ENCODE results near the gene CD300LD. TPM values are rescaled to one million over a fixed set of nuclear protein-coding genes. Genes with fewer than 3 reads are reported as not detected.
A peak's percentile ranks its signal among the peaks of the same experiment; 100 is the strongest.
"Not testable (repeated sequence)": the region's sequence is repeated elsewhere in the genome, so short reads cannot be mapped to it uniquely, and the experiment has no call there.

Gene CD300LD
- total RNA-seq, result not detected

DNA sequence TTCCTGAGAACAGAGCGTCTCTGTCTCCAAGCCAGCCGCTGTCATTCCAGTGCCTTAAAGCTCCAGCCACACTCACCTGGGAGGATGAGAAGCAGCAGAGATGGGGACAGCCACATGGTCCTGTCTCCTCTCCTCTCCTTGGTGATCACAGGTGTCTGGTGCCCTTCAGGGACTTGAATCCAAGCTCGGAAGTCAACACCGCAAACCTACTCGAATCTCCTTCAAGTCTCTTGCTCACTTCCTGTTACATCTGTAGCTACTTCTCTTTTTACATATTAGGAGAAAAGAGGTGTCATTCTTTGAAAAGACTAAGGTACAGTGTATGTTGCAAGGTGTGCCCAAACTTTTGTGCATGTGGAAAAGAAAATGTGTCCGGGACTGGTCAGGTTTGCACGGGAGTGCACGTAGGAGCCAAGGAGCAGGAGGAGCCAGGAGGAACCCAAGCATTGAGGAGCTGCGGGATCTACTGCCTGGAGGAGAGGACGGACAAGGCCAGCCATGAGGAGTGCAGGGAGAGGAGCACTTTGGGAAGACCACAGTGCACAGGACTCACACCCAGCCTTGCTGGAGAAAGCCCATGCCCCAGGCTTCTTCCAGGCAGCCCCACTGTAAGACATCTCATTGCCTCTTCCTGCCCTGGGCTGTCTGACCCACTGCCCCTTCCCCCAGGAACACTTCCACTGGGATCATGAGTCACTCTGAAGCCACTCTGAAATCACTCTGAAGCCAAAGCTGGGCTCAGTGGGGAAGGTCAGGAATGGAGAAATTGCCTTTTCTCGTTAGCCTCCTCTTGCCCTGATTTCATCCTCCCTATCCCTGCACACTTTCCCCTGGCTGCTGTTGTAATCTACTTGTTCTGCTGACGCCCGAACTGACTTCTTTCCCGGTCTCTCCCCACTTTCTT lies at the start of gene CD300LD:
CD300LD (minus strand) TSS at position 197 of the 904 bp plus-strand sequence; CDS start at position 116, 81 bp downstream.
- DNase-seq, result no peak

DNA sequence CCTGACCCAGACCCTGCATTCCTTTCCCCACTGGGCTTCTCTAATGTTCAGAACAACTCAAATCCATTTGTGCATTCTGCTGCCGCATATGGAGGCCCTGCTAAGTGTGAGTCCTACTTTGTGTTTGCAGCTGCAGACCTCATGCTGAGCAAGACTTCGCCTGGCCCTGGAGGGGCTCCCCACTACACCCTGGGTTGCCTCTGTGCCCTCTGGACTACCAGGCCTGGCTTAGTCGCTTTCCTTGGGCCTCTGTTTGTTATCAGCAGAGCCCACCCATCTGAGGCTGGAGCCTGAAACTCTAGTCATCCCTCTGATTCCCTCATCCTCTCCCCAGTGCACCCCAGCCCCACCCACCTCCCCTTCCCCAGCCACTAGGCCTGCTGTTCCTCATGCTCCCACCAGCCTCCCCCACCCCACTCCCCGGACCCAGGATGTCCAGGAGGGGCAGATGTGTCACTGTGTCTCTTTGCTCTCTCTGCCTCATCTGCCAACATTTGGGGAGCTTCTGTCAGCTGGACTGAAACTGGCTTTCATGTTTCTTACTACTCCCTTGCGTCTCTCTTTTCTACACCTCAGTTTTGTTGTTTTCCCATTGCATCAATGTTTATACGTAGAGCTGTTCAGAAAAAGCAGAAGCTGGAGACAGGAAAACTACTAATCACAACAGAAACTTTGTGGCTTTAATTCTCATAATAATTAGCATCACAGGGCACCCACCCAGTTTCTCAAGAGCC lies 49.3 kb upstream of the CD300LD start:
- no peak for DNase-seq

DNA sequence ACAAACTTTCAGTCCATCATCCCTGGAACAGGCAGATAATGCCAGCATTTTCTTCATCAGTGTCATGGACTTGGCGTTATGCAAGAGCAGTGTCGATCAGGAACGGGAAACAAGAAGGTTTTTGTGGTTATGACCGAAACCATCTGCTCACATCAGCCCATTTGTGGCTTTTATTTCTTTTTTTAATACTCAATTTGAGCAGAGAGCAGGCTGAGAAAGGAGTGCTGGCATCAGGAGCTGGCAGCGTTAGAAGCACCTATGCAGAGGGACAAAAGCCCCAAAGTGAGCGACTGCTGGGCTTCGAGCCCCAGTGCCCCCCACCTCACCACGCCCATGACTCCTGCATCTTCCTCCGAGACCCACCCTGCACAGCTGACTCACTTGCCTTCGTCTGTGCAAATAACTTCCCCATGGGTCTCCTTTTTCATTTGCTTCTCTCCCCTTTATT lies 47.6 kb upstream of the CD300LD start:
- no peak for DNase-seq

DNA sequence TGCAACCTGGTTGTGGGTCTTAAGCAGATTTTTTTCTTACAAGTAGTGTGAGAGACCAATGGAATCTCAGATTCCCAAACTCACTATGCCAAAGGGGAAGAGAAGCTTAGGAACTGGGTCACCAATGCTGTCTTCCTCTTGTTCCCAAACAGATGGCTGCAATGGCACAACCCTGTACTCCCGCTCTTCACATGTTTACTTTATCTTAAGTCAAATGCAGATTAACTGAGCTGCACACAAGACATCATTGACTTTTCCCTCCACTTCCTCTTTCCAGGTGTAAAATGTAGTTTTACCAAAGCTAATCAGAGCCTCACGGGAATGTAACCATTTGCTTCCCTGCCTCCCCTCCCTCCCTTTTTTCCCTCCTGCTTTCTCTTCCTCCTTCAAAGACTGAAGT lies 45.8 kb upstream of the CD300LD start:
- no peak for DNase-seq

DNA sequence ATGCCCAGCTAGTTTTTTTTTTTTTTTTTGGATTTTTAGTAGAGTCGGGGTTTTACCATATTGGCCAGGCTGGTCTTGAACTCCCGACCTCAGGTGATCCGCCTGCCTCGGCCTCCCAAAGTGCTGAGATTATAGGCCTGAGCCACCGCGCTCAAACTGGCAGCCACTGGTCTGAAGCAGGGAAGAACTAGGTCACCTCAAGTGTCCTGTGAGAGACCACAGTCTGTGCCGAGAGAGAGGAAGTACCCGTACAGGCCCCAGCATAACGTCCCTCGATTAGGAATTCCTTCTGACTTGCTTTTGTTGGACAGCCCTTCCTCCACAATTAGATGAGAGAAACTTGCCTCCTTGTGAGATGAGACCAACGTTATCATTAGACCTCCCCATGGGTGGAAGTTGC lies 45.2 kb upstream of the CD300LD start:
- no peak for DNase-seq

DNA sequence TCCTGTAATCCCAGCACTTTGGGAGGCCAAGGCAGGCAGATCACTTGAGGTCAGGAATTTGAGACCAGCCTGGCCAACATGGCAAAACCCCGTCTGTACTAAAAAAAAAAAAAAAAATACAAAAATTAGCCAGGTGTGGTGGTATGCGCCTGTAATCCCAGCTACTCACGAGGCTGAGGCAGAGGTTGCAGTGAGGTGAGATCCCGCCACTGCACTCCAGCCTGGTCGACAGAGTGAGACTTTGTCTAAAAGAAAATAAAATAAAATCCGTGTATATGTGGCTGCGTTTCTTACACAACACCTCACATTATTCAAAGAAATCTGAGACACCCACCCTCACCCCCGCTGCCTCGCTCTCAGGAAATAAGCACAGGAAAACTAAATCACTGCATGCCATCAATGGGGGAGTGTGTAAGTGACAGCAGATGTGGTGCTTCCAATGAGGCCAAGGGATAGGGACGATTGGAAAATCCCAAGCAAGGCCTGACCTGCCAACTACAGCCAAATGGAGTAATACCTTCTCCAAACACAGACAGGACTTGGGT lies 44.5 kb upstream of the CD300LD start:
- not testable (repeated sequence) for DNase-seq

DNA sequence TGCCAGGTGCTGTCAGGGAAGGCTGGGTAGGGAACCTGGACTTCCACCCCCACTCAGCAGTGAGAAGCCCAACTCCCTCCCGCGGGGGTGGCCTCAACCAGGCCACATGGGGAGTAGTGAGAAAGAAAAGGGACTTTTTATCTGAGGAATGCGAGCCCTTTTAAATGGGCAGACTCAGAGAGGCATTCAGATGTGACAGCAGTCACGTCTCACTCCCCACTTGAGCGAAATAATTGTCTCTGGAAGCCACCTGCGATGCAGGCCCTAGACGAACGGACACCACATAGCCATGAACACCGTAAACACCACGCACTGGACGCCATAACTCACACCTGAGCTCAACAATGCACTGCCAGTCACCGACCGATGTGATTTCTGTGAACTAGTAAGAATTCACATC lies 43.3 kb upstream of the CD300LD start:
- no peak for DNase-seq

DNA sequence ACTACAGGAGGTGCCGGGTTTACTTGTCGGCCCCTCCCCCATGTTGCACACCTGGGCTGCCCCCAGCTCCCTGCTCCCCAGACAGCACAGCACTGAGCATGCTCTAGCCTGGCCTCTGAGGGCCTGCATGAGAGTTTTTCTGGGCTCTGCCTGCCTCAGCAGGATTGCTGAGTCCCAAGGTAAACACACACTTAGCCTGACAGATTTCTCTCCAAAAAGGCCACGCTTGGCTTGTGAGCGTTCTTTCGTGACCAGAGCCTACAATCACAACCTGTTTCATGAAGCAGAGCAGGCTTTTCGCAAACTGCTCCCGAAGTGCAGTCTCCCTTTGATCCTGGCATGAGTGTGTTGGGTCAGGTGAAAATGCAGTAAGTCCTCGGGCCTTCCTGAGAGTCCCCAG lies 41.2 kb upstream of the CD300LD start:
- DNase-seq, result peak; percentile 27

DNA sequence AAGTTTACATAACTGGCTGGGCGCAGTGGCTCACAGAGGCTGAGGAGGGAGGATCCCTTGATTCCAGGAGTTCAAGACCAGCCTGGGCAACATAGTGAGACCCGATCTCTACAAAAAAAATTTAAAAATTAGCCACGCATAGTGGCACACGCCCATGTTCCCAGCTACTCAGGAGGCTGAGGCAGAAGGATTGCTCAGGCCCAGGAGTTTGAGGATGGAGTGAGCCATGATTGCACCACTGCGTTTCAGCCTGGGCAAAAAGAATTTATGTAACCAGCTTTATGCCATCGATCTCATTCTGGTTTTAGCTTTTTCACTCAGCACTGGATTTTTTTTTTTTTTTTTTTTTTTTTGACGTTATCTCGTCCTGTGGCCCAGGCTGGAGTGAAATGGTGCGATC lies 40.5 kb upstream of the CD300LD start:
- DNase-seq, result no peak

DNA sequence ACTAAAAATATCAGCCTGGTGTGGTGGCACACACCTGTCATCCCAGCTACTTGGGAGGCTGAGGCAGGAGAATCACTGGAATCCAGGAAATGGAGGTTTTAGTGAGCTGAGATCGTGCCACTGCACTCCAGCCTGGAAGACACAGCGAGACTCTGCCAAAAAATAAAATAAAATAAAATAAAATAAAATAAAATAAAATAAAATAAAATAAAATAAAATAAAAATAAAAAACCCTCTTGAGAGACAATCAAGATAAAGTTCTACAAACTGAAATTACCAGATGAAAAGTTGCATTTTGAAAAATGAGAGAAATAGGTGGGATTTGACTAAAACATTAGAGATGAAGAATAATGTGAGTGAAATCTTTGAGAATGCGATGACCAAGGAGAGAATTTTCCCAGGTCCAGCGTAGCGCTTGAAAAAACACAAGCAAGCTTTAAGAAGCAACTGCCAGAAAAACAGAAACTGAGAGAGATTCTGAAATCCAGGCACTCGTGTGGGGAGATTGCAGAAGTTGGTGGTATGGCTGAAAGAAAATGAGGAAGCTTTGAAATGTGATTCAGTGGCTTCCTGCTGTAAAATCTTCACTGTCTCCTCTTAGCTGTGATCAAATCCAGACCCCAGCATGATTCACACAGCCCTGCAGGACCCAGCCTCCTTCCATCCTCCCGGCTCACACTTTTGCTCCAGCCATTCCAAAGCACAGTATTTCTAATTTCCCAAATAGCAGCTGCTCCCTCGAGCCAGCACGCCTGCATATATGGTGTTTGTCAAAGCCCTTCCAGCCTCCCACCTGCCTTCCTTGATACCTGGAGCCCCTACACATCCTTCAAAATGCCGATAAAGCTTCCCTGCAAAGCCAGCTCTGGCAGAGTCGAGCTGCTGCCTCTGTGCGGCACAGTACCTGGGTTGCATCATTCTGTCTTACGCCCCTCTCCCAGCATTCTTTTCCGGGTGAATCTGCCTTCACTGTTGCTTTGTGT lies 39.7 kb upstream of the CD300LD start:
- DNase-seq, result peak; percentile 54

DNA sequence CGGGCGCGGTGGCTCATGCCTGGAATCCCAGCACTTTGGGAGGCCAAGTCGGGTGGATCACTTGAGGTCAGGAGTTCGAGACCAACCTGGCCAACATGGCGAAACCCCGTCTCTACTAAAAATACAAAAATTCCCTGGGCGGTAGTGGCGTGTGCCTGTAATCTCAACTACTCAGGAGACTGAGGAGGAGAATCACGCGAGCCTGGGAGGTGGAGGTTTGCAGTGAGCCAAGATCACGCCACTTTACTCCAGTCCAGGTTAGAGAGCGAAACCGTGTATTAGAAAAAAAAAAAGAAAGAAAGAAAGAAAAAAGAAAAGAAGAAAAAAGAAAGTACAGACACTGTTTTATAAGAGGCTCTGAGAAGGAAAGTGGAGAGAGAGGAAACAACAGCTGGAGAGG lies 38.2 kb upstream of the CD300LD start:
- DNase-seq, result not testable (repeated sequence)

DNA sequence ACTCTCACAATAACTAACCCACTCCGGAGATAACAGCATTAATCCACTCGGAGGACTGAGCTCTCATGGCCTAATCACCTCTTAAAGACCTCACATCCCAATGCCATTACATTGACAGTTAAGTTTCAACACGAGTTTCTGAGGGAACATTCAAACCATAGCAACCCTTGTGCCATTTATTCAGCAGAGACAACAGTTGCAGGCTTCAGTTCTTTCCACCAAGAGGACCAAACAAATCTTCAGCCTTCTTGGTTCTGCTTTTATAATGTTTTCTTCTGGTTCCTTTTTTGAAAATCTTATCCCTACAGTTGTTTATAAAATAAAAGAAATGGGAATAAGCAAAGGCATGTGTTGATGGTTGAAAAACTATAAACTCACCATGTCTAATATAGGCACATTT lies 33.6 kb upstream of the CD300LD start:
- DNase-seq, result no peak

DNA sequence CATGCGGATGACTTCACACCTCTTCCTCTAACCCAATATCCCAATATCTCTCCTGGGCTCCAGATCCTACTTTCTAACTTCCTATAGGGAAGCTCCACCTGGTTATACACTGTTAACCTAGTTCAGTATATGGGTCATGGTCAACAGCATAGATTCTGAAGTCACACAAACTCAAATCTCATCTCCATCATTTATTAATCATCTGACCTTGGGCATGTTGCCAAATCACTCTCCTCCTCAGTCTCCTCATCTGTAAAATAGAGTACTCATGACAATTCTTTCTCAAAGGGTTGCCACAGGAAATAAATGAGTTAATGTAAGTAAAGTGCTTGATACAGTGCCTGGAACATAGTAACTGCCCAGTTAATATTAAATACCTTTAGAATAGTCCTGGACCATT lies 32.0 kb upstream of the CD300LD start:
- DNase-seq, result no peak

DNA sequence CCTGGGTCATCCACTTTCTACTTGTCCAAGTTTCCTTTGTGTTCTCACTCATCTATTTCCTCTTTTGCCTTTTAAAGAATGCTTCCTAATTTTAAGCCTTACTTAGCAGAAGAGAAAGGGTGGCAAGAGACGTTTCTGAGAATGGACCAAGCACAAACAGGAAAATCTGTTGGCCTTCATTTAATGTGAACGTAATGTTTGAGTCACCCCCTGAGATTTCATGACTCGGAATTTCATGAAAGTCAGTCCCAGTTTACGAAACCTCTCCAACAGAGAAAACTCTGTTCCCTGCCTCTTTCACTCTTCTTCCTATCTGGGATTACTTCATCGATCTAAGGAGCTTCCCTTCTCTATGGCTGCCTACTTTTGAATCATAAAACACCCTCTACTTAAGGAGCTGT lies 31.6 kb upstream of the CD300LD start, which contains the start of gene CD300E:
CD300E (minus strand) TSS at position 46 of the 401 bp plus-strand sequence. CDS start 117 bp downstream, outside the sequence.
- no peak for DNase-seq

DNA sequence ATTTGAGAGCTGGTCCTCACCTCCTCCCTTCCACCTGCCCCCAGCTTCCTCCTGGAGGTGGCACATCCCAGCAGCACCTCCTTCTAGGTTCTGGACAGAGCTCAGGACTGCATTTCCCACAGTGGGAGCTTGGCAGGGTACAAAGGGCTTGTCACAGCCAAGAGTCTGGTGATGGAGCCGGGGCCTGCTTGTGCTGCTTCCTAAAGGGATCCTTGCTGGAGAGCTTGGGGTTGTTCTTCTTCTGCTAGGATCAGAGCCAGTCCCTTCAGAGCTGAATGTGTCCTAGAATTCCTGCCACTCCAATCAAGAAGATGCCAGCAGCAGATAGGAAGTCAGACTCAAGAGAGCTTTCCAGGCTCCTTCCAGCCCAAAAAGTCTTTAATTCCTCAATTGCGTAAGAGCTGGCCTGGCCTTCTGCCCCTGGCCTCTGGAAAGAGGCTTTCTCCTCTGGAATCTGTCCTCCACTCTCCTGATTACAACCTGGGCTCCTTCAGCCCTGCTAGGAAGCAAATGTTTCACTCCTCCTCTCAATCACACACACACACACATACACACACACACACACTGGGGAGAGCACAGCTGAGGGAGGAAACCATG lies 27.1 kb upstream of the CD300LD start:
- DNase-seq, result no peak

DNA sequence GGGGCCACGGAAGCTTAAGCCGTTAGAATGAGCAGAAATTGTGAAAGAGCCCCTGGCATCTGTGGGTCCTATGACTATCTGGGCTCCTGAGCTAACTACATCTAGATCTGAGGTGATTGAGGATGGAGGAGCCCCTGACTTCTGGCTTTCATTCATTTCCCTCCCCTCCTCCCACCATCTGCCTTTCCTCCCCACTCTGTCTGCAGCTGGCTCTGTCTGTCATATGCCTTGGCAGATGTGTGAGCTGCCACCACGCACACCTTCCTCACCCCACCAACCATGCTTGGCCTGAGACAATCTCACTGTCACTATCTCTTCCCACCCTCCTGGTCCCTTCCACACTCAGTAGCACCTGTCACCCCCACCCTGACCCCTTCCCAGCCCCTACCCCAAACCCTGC lies 26.4 kb upstream of the CD300LD start:
- DNase-seq, result peak; percentile 77

DNA sequence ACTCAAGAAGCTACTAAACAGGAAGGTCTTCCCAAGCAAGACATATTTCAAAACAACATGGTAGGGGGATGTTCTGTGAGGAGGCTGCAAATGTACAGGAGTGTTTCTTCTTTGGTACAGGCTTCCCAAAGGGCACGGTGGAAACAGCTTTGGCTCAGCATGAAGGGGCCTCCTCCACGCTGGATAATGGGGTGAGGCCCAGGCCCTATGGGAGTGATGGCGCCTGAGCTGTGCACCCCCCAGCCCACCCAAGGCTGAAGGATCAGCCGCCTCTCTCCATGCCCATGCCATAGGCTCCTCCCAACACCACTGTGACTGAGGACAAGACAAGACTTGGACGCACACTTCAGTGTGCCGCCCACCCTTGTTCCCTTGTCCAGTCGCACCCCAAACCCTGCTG lies 24.6 kb upstream of the CD300LD start:
- DNase-seq, result no peak

DNA sequence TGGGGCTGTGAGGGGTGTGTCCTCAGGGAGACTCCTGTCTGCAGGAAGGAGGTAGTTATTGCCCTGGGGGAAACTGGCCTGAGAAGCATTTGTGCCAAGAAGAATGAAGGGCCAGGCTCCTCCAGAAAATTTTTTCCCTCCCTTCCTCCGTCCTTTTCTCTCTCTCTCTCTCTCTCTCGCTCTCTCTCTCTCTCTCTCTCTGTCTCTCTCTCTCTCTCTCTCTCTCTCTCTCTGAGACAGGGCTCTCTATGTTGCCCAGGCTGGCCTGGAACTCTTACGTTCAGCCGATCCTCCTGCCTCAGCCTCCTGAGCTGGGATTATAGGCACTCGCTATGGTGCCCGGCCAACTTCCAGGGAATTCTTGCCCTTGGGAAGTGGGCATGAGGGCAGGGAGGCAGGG lies 20.0 kb upstream of the CD300LD start:
- no peak for DNase-seq

DNA sequence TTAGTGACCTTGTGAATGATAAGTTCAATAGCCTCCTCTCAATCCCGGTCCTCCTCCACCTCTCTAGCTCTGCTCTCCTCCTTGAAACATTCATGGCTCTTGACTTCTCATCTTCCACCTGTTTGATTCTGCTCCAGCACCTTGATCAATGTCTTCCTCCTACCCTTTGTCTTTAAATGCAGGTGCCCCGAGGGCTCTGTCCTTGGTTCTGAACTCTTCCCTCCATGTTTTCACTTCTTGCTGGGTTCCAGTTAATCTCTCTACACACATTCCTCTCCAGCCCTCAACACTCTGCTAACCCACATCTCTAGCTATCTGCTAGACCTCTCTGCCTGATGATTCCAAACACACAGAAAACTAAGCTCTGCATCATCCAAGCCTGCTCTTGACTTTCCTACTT lies 18.0 kb upstream of the CD300LD start:
- DNase-seq, result no peak

DNA sequence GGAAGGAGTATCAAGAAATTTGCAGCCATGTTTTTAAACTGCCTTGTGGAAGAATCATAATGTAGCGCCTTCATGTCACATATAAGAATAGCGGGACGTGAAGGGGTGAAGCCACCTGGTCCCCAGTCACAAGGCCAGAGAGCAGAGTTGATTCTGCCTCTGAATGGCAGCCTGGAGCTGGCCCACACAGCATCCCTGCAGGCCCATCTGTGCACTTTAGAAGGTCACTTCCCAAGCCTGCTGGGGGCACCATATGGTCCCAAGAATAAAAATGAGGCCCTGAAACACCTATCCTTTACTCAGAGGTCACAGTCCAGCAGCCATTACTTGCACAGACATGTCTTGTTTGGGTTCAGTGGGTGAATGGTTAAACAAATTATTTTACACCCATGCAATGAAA lies 16.4 kb upstream of the CD300LD start:
- no peak for DNase-seq

DNA sequence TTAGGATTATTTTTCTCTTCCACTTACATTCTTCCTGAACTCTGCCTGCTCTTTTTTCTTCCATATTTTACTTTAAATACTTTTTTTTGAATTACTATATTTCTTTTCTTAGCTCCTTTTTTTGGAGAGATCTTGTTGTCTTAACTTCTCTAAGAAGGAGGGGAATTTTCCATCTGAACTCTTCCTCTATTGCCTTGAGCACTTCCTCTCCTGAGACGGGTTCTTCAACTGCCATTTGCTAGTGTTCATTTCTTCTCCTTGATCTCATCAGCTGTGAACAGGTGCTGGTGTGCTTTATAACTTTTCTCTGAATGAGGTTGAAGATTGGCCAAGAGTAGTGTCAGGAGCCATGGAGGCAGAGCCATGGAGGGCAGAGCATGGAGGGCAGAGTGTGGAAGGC lies 15.1 kb upstream of the CD300LD start:
- DNase-seq, result no peak
